GM19324 (cell line): ENCODE measurements around the gene TLNRD1.

ENCODE experiments used
- ATAC-seq: cut with Tn5 transposase; IDR thresholded peaks from one replicate; pipeline ENCODE4 v1.9.1; 2021; ENCODE audit warnings: mild to moderate bottlenecking, moderate library complexity; ENCODE audit not compliant: unreplicated experiment, low FRiP score

The TLNRD1 gene

GRCh38 chr15:81000144-81000623 is 539 bp upstream of the TLNRD1 start:
- no peak for ATAC-seq

GRCh38 chr15:81001152-81002008 is 657 bp downstream of the TLNRD1 start:
- ATAC-seq = peak; percentile 50

- no peak for ATAC-seq
Observed at GRCh38 chr15:81002009-81002330, 1.2 kb downstream of the TLNRD1 start.

GRCh38 chr15:81002331-81003096 is 1.8 kb downstream of the TLNRD1 start:
- no peak for ATAC-seq

- no peak for ATAC-seq
Observed at GRCh38 chr15:81003097-81003350, 2.3 kb downstream of the TLNRD1 start.

- no peak for ATAC-seq
Observed at GRCh38 chr15:81006124-81006523, 5.4 kb downstream of the TLNRD1 start.

- no peak for ATAC-seq
Observed at GRCh38 chr15:81007428-81008064, 6.8 kb downstream of the TLNRD1 start.

GRCh38 chr15:81008312-81008711 is 7.6 kb downstream of the TLNRD1 start:
- ATAC-seq = no peak

GRCh38 chr15:81010086-81010485 is 9.4 kb downstream of the TLNRD1 start:
- no peak for ATAC-seq

GRCh38 chr15:81011593-81011992 is 10.9 kb downstream of the TLNRD1 start:
- ATAC-seq = no peak

GRCh38 chr15:81012588-81012987 is 11.9 kb downstream of the TLNRD1 start:
- no peak for ATAC-seq

GRCh38 chr15:81013396-81013929 is 12.7 kb downstream of the TLNRD1 start:
- no peak for ATAC-seq

GRCh38 chr15:81014446-81015093 is 13.8 kb downstream of the TLNRD1 start:
- ATAC-seq = no peak

- no peak for ATAC-seq
Observed at GRCh38 chr15:81015621-81016488, 15.1 kb downstream of the TLNRD1 start.

GRCh38 chr15:81016489-81017068 is 15.9 kb downstream of the TLNRD1 start:
- no peak for ATAC-seq

GRCh38 chr15:81018197-81018596 is 17.5 kb downstream of the TLNRD1 start:
- no peak for ATAC-seq

- ATAC-seq = no peak
Observed at GRCh38 chr15:81021321-81021720, 20.6 kb downstream of the TLNRD1 start.

GRCh38 chr15:81023483-81024264 is 23.0 kb downstream of the TLNRD1 start:
- ATAC-seq = peak; percentile 85
